SK-N-SH treated with all-trans-retinoic acid at 6 μM for 48 hours (cell line): Measurements from ENCODE around the gene PGAM4.

Source experiments
- RARB ChIP-seq: fragments of 250-450 bp; sonication (Bioruptor Pico); IDR thresholded peaks from 2 replicates; pipeline ENCODE4 v1.8.0; 2021; ENCODE audit warnings: mild to moderate bottlenecking, moderate library complexity
- ZC3H10 ChIP-seq: fragments of 250-450 bp; sonication (Bioruptor Pico); IDR thresholded peaks from 2 replicates; pipeline ENCODE4 v1.5.1; 2021; ENCODE audit warnings: mild to moderate bottlenecking, moderate library complexity
- TF ChIP-seq, protein P1 (sequence below): fragments of 250-450 bp; sonication (Bioruptor Pico); IDR thresholded peaks from 2 replicates; pipeline ENCODE4 v1.5.0; 2020; ENCODE audit warnings: mild to moderate bottlenecking, moderate library complexity
- TF ChIP-seq, protein P2 (sequence below): fragments of 250-450 bp; sonication (Bioruptor Pico); IDR thresholded peaks from 2 replicates; pipeline ENCODE4 v1.8.0; 2020; ENCODE audit warnings: mild to moderate bottlenecking, moderate library complexity, borderline replicate concordance
- TF ChIP-seq, protein P3 (sequence below): fragments of 250-450 bp; sonication (Bioruptor Pico); IDR thresholded peaks from 2 replicates; pipeline ENCODE4 v1.5.1; 2020; ENCODE audit warnings: low read depth, mild to moderate bottlenecking, moderate library complexity

GRCh38 chrX:77967631-77968030 lies 1.8 kb downstream of the PGAM4 start:
- TF ChIP-seq, protein P1, sequence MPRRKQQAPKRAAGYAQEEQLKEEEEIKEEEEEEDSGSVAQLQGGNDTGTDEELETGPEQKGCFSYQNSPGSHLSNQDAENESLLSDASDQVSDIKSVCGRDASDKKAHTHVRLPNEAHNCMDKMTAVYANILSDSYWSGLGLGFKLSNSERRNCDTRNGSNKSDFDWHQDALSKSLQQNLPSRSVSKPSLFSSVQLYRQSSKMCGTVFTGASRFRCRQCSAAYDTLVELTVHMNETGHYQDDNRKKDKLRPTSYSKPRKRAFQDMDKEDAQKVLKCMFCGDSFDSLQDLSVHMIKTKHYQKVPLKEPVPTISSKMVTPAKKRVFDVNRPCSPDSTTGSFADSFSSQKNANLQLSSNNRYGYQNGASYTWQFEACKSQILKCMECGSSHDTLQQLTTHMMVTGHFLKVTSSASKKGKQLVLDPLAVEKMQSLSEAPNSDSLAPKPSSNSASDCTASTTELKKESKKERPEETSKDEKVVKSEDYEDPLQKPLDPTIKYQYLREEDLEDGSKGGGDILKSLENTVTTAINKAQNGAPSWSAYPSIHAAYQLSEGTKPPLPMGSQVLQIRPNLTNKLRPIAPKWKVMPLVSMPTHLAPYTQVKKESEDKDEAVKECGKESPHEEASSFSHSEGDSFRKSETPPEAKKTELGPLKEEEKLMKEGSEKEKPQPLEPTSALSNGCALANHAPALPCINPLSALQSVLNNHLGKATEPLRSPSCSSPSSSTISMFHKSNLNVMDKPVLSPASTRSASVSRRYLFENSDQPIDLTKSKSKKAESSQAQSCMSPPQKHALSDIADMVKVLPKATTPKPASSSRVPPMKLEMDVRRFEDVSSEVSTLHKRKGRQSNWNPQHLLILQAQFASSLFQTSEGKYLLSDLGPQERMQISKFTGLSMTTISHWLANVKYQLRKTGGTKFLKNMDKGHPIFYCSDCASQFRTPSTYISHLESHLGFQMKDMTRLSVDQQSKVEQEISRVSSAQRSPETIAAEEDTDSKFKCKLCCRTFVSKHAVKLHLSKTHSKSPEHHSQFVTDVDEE (CRISPR knock-in tag): no peak
- TF ChIP-seq, protein P2, sequence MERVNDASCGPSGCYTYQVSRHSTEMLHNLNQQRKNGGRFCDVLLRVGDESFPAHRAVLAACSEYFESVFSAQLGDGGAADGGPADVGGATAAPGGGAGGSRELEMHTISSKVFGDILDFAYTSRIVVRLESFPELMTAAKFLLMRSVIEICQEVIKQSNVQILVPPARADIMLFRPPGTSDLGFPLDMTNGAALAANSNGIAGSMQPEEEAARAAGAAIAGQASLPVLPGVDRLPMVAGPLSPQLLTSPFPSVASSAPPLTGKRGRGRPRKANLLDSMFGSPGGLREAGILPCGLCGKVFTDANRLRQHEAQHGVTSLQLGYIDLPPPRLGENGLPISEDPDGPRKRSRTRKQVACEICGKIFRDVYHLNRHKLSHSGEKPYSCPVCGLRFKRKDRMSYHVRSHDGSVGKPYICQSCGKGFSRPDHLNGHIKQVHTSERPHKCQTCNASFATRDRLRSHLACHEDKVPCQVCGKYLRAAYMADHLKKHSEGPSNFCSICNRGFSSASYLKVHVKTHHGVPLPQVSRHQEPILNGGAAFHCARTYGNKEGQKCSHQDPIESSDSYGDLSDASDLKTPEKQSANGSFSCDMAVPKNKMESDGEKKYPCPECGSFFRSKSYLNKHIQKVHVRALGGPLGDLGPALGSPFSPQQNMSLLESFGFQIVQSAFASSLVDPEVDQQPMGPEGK (CRISPR knock-in tag): no peak
- TF ChIP-seq, protein P3, sequence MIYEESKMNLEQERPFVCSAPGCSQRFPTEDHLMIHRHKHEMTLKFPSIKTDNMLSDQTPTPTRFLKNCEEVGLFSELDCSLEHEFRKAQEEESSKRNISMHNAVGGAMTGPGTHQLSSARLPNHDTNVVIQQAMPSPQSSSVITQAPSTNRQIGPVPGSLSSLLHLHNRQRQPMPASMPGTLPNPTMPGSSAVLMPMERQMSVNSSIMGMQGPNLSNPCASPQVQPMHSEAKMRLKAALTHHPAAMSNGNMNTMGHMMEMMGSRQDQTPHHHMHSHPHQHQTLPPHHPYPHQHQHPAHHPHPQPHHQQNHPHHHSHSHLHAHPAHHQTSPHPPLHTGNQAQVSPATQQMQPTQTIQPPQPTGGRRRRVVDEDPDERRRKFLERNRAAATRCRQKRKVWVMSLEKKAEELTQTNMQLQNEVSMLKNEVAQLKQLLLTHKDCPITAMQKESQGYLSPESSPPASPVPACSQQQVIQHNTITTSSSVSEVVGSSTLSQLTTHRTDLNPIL (CRISPR knock-in tag): no peak
- TF ChIP-seq ZC3H10 (CRISPR knock-in tag) (no peak), RARB (CRISPR knock-in tag) (no peak)
